Measurements from ENCODE around the gene CLN6. TPM values are rescaled to one million over a fixed set of nuclear protein-coding genes. Genes with fewer than 3 reads are reported as not detected.
"Not testable (repeated sequence)": the region's sequence is repeated elsewhere in the genome, so short reads cannot be mapped to it uniquely, and the experiment has no call there.

The CLN6 gene
- total RNA-seq, 4 donors from 2014 or later, result 1.8 to 34.0 (median 13.1) TPM

DNA sequence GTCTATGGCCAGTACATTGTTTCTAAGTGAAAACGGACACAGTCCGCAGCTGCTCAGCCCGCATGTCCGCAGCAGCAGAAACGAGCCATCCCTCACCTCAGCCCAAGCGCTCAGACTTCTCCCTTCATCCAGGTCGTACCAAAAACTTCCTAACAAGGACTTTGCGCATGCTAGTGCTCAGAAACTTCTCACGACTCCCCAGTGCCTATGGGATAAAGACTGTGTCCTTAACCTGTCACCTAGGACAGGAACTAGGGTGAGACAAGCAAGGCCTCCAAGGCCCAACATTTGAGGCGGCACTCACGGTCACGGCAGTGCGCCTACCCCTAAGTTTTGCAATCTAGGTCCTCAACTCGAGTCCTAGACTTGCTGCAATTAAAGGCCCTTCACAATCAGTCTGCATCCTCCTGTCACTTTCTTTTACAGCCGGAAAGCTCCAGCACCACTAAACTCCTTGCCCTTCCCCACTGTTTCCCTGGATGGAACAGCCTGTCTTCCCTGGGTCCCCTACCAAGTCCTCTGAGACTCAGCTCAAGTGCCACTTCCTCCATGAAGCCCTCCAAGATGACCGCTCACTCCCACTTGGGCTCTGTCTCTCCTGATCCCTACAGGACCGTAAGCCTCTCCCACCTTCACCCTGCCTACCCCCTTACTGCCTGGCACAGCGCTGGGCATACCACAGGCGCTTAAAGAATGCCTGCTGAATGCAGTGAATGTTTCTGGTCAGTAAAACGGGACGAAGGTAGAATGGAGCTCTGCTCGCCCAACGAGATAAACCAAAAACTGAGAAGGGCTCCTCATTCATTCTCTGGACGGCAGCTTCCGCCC lies 1.2 kb downstream of the CLN6 start:
- Histone ChIP-seq H3K27ac (peak overlapping the region in 1 of 2 donors; percentile 71), H3K9me3 (no peaks in the 10 kb centered on the region), H3K27me3 (no peaks in the 10 kb centered on the region), H3K36me3 (no peaks in the 10 kb centered on the region), H3K4me3 (peak overlapping the region; percentile 74 to 90), H3K4me1 (peaks cover 0 to 5% of the 10 kb centered on the region in 2 donors)
- intact Hi-C loops (cut with DNase I; ENCODE audit: low total_unique reads), result no loop called here
- TF ChIP-seq POLR2A (IDR thresholded peaks at IDR 0.05), result no peak
- TF ChIP-seq, protein P1, sequence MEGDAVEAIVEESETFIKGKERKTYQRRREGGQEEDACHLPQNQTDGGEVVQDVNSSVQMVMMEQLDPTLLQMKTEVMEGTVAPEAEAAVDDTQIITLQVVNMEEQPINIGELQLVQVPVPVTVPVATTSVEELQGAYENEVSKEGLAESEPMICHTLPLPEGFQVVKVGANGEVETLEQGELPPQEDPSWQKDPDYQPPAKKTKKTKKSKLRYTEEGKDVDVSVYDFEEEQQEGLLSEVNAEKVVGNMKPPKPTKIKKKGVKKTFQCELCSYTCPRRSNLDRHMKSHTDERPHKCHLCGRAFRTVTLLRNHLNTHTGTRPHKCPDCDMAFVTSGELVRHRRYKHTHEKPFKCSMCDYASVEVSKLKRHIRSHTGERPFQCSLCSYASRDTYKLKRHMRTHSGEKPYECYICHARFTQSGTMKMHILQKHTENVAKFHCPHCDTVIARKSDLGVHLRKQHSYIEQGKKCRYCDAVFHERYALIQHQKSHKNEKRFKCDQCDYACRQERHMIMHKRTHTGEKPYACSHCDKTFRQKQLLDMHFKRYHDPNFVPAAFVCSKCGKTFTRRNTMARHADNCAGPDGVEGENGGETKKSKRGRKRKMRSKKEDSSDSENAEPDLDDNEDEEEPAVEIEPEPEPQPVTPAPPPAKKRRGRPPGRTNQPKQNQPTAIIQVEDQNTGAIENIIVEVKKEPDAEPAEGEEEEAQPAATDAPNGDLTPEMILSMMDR (IDR thresholded peaks at IDR 0.05), result no peak
- DNase-seq, result no peak

DNA sequence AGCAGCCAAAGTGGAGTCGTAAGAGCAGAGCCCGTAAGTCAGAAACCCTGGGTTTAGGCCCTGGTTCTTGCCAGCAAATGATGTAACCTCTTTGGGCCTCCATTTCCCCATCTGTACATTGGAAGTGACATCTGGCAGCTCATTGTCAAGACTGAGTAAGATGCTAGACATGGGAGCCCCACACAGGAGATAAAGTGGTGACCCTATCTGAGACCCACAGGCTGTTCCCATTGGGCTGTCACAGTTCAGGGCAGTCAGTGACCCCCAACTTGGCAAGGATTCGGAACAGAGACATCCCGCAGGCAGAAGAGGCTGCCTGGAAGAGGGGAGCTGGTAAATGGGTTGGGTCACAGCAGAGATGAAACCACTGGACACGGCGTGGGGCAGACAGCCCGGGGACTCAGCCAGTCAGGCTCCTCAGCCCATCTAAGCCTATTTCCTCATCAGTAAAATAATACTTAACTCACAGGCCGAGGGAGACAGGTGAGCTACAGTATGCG lies 1.8 kb downstream of the CLN6 start:
- H3K36me3 ChIP-seq, result no peaks in the 10 kb centered on the region
- H3K4me1 ChIP-seq, result peaks cover 0 to 5% of the 10 kb centered on the region in 2 donors
- no peaks in the 10 kb centered on the region for H3K9me3 ChIP-seq
- no peaks in the 10 kb centered on the region for H3K27me3 ChIP-seq
- intact Hi-C loops (cut with DNase I; ENCODE audit: low total_unique reads), result no loop called here
- H3K4me3 ChIP-seq, result no peak overlapping the region
- TF ChIP-seq POLR2A (IDR thresholded peaks at IDR 0.05), result no peak
- TF ChIP-seq, protein P1 (IDR thresholded peaks at IDR 0.05), result no peak
- no peak for DNase-seq
- H3K27ac ChIP-seq, result no peak overlapping the region

DNA sequence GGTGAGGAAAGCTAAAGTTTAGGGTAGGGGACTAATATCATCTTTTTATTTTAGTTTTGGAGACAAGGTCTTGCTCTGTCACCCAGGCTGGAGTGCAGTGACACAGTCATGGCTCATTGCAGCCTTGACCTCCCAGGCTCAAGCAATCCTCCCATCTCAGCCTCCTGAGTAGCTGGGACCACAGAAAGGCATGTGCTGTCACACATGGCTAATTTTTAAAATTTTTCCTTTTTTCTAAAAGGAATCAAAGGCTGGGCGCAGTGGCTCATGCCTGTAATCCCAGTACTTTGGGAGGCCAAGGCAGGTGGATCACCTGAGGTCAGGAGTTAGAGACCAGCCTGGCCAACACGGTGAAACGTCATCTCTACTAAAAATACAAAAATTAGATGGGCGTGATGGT lies 4.1 kb downstream of the CLN6 start:
- intact Hi-C loops (cut with DNase I; ENCODE audit: low total_unique reads); DNase-seq; H3K4me1 ChIP-seq; H3K4me3 ChIP-seq; H3K27me3 ChIP-seq; H3K9me3 ChIP-seq; H3K36me3 ChIP-seq; H3K27ac ChIP-seq: not testable (repeated sequence)

DNA sequence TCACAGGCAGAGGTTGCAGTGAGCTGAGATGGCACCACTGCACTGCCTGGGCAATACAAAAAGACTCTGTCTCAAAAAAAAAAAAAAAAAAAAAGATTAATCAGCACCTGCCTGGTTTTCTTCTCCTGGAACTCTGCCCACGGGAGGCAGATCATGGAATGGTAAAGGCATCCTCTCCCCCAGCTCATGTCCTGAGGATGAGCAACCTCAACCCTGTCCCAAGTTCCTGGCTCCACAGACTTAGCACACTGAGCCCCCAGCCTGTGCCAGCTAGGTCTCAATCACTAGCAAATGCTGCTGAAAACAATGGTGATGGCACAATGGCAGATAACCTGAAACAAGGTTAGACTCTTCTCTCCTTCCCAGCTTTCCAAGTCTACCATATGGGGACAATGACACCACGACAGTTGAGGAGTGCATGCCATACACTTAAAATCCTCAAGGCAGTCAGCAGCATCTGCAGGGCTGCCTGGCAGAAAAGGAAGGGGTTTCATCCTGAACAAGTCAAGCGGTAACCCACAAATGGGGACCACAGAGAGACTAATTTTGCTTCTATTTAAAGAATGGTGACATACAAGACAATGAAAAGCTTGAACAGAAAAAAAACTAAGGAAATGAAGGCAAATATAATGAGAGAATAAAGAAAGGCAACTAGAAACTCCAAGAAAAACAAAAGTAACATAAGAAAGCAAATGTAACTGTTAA lies 4.8 kb downstream of the CLN6 start:
- Histone ChIP-seq H3K9me3 (no peaks in the 10 kb centered on the region), H3K36me3 (no peaks in the 10 kb centered on the region), H3K27me3 (no peaks in the 10 kb centered on the region), H3K4me1 (no peaks in the 10 kb centered on the region), H3K27ac (no peak overlapping the region), H3K4me3 (no peak overlapping the region)
- intact Hi-C loops (cut with DNase I; ENCODE audit: low total_unique reads), result no loop called here
- no peak for TF ChIP-seq POLR2A (IDR thresholded peaks at IDR 0.05)
- TF ChIP-seq, protein P1 (IDR thresholded peaks at IDR 0.05), result no peak
- no peak for DNase-seq

DNA sequence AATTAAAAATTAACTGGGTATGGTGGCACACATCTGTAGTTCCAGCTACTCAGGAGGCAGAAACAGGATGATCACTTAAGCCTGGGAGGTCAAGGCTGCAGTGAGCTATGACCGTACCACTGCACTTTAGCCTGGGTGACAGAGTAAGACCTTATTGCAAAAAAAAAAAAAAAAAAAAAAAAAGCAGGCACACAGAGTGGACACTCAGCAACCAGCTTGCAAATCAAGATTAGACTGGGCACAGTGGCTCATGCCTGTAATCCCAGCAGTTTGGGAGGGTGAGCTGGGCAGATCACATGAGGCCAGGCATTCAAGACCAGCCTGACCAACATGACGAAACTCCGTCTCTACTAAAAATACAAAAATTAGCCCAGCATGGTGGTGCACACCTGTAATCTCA lies 5.4 kb downstream of the CLN6 start:
- intact Hi-C loops (cut with DNase I; ENCODE audit: low total_unique reads), result no loop called here
- Histone ChIP-seq H3K27me3 (no peaks in the 10 kb centered on the region), H3K4me1 (no peaks in the 10 kb centered on the region), H3K36me3 (no peaks in the 10 kb centered on the region), H3K9me3 (no peaks in the 10 kb centered on the region), H3K4me3 (no peak overlapping the region), H3K27ac (no peak overlapping the region)
- TF ChIP-seq, protein P1 (IDR thresholded peaks at IDR 0.05), result no peak
- no peak for TF ChIP-seq POLR2A (IDR thresholded peaks at IDR 0.05)
- no peak for DNase-seq
